GM12891 (cell line): Measurements from ENCODE around the gene ACCS.
A peak's percentile ranks its signal among the peaks of the same experiment; 100 is the strongest.

Source experiments
- DNase-seq: peaks from one replicate; pipeline ENCODE4 v3.0.0; 2011; ENCODE audit warnings: low spot score; ENCODE audit not compliant: insufficient read length
- FAIRE-seq: peaks from 2 replicates; lab custom pipeline; 2011; peaks lifted over from hg19 to GRCh38; lab: Jason Lieb, UNC
- PAX5 ChIP-seq: IDR thresholded peaks from 2 replicates; pipeline ENCODE4 v1.6.1; 2011; ENCODE audit warnings: low read length, moderate library complexity, mild to moderate bottlenecking; ENCODE audit not compliant: insufficient read depth, severe bottlenecking
- POLR2A ChIP-seq: IDR thresholded peaks from 2 replicates; pipeline ENCODE4 v1.6.1; 2011; ENCODE audit warnings: low read depth, low read length, control low read depth
- POLR2AphosphoS5 ChIP-seq: IDR thresholded peaks from 2 replicates; pipeline ENCODE4 v1.6.1; 2011; ENCODE audit warnings: low read depth, low read length, control low read depth
- POU2F2 ChIP-seq: IDR thresholded peaks from 2 replicates; pipeline ENCODE4 v1.6.1; 2011; ENCODE audit warnings: low read depth, mild to moderate bottlenecking, control low read depth, low read length, moderate library complexity
- SPI1 ChIP-seq: IDR thresholded peaks from 2 replicates; pipeline ENCODE4 v1.6.1; 2011; ENCODE audit warnings: low read depth, low read length, control low read depth
- TAF1 ChIP-seq: IDR thresholded peaks from 2 replicates; pipeline ENCODE4 v1.6.1; 2011; ENCODE audit warnings: low read depth, low read length, control low read depth

ACCS gene

GRCh38 chr11:44082645-44083044 lies 16.6 kb downstream of the ACCS start:
- no peak for TF ChIP-seq PAX5
- TF ChIP-seq POLR2AphosphoS5: no peak
- TF ChIP-seq TAF1: no peak
- no peak for TF ChIP-seq POLR2A
- TF ChIP-seq POU2F2: no peak
- TF ChIP-seq SPI1: no peak
- FAIRE-seq: no peak
- DNase-seq: no peak

- DNase-seq (no peak), FAIRE-seq (no peak)
- TF ChIP-seq TAF1 (no peak), POLR2A (no peak), SPI1 (no peak), PAX5 (no peak)
Observed at GRCh38 chr11:44083433-44083832, 17.4 kb downstream of the ACCS start.

DNA sequence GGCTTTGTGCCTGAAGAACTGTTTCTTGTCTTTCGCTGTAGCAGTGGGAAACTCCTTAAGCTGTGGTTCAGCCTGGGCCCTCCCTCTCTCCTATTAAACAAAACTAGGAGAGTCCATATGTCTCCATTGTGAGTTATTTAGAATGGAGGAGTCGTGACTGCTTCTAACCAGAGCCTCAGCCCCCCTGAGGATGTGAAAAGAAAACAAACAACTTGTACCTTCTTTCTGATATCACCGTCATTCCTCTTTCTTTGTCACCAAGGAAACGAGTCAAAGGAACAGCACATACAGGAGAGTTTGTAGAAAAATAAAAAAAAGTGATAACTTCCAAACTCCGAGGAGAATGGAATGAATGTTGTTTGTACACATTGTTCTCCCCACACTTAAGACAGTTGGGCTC lies 17.8 kb downstream of the ACCS start:
- DNase-seq: no peak
- TF ChIP-seq POLR2AphosphoS5 (no peak), POLR2A (no peak), SPI1 (no peak), POU2F2 (no peak), PAX5 (no peak), TAF1 (no peak)
- no peak for FAIRE-seq

- TF ChIP-seq POLR2A (no peak), TAF1 (no peak), SPI1 (no peak), PAX5 (no peak), POLR2AphosphoS5 (no peak), POU2F2 (no peak)
- FAIRE-seq (no peak), DNase-seq (no peak)
Observed at GRCh38 chr11:44085330-44085729, 19.3 kb downstream of the ACCS start.

- TF ChIP-seq POU2F2: no peak
- no peak for TF ChIP-seq POLR2AphosphoS5
- no peak for TF ChIP-seq POLR2A
- no peak for TF ChIP-seq SPI1
- no peak for TF ChIP-seq TAF1
- TF ChIP-seq PAX5: no peak
- DNase-seq (no peak), FAIRE-seq (no peak)
Observed at GRCh38 chr11:44088377-44088776, 22.3 kb downstream of the ACCS start.

GRCh38 chr11:44088871-44089270 lies 22.8 kb downstream of the ACCS start:
- FAIRE-seq (no peak), DNase-seq (no peak)
- TF ChIP-seq POU2F2: no peak
- TF ChIP-seq PAX5: no peak
- TF ChIP-seq POLR2A: no peak
- TF ChIP-seq TAF1: no peak
- no peak for TF ChIP-seq POLR2AphosphoS5
- TF ChIP-seq SPI1: no peak

GRCh38 chr11:44090539-44090938 lies 24.5 kb downstream of the ACCS start:
- DNase-seq: no peak
- TF ChIP-seq POLR2A (no peak), TAF1 (no peak), POU2F2 (no peak), POLR2AphosphoS5 (no peak), PAX5 (no peak), SPI1 (no peak)
- no peak for FAIRE-seq

DNA sequence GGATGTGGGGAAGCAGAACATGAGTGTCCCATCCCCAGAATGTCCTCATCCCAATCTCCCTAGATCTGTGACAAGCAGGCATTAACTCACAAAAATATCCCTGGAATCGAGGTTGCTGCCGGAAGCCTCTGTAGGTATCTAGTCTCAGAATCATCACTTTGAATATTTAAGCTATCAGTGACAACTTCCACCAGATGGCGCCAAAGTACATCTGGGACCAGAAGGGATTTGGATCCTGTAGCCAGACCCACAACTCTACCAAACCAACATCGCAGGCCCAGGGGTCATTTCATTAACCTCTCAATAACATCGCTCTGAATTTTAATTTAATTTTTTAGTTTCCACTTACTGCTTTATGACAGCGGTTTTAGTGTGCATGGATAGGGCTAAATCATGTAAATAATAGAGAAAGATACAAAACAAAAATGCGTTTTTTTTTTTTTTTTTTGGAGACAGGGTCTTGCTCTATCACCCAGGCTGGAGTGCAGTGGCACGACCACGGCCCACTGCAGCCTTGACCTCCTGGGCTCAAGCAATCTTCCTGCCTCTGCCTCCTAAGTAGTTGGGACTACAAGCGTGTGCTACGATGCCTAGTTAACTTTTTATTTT lies 28.3 kb downstream of the ACCS start:
- DNase-seq: peak; percentile 30
- peak; percentile 91 for FAIRE-seq
- TF ChIP-seq POU2F2: peak; percentile 17; the same call in 1 of the 2 replicates
- TF ChIP-seq PAX5: no peak

- TF ChIP-seq POU2F2 (no peak), POLR2AphosphoS5 (no peak), TAF1 (no peak), PAX5 (no peak)
- FAIRE-seq: peak; percentile 94
- DNase-seq: peak; percentile 89
Observed at GRCh38 chr11:44095506-44096359, 29.7 kb downstream of the ACCS start, which contains the start of gene EXT2. EXT2 (plus strand) TSS chr11:44095678; CDS start chr11:44107713, 12,035 bp downstream.
